SK-N-SH (cell line): ENCODE measurements around the gene RBM15B. TPM values are rescaled to one million over a fixed set of nuclear protein-coding genes. Genes with fewer than 3 reads are reported as not detected.
"Not testable (repeated sequence)": the region's sequence is repeated elsewhere in the genome, so short reads cannot be mapped to it uniquely, and the experiment has no call there.

Experiments used
- CTCF ChIA-PET: fragments of 300-600, 350-600 bp; formaldehyde crosslinking; extraction: SDS; loops from one replicate; lab custom pipeline; 2021; lab: Yijun Ruan, JAX
- POLR2A ChIA-PET: fragments of 350-600 bp; sonication (Branson Sonifier 250); formaldehyde crosslinking; extraction: SDS; loops from one replicate; lab custom pipeline; 2020; ENCODE audit warnings: antibody characterized with exemption, inconsistent platforms; lab: Yijun Ruan, JAX
- DNase-seq: peaks from one replicate; pipeline ENCODE4 v3.0.0; 2012
- H2AFZ ChIP-seq: fragments of 200-600 bp; sonication (generic); 2 replicates; pipeline ENCODE4 v1.8.1; 2016; ENCODE audit warnings: antibody characterized with exemption, mild to moderate bottlenecking, low read depth
- H3F3A ChIP-seq: fragments of 200-600 bp; sonication (generic); replicated peaks from 2 replicates; pipeline ENCODE3; 2016; ENCODE audit warnings: antibody characterized with exemption, mild to moderate bottlenecking; ENCODE audit not compliant: insufficient read depth
- H3K27ac ChIP-seq, 2 experiments: fragments of 200-500 bp in 1 of 2; fragments of 200-600 bp in 1 of 2; sonication (Bioruptor generic) in 1 of 2; sonication (generic), shearing (Covaris generic) in 1 of 2; 2 replicates each; pipeline versions ENCODE4 v1.5.1 to v1.6.1; 2014 to 2016; ENCODE audit warnings: low read depth in 2 of 2, inconsistent platforms in 1 of 2, low read length in 1 of 2, mild to moderate bottlenecking in 1 of 2, mixed read lengths in 1 of 2
- H3K27me3 ChIP-seq: fragments of 200-600 bp; sonication (generic), shearing (Covaris generic); 2 replicates; pipeline ENCODE4 v1.6.1; 2016; ENCODE audit warnings: mixed run types; ENCODE audit not compliant: insufficient read depth
- H3K36me3 ChIP-seq, 2 experiments: fragments of 200-500 bp in 1 of 2; fragments of 200-600 bp in 1 of 2; sonication (Bioruptor generic) in 1 of 2; sonication (generic) in 1 of 2; replicated peaks in 1 of 2; 2 replicates each; pipeline versions ENCODE3 to v1.5.1; 2014 to 2016; ENCODE audit warnings: low read length in 1 of 2, mild to moderate bottlenecking in 1 of 2; ENCODE audit not compliant: insufficient read depth in 2 of 2, control insufficient read depth in 1 of 2
- H3K4me1 ChIP-seq, 2 experiments: fragments of 200-500 bp in 1 of 2; fragments of 200-600 bp in 1 of 2; sonication (Bioruptor generic) in 1 of 2; sonication (generic), shearing (Covaris generic) in 1 of 2; 2 replicates each; pipeline versions ENCODE4 v1.5.1 to v1.6.1; 2014 to 2016; ENCODE audit warnings: low read depth in 1 of 2, low read length in 1 of 2, mixed run types in 1 of 2; ENCODE audit not compliant: insufficient read depth in 2 of 2, control insufficient read depth in 1 of 2
- H3K4me2 ChIP-seq: fragments of 200-600 bp; sonication (generic), shearing (Covaris generic); 2 replicates; pipeline ENCODE4 v1.6.1; 2017; ENCODE audit warnings: mixed run types
- H3K4me3 ChIP-seq, 2 experiments: fragments of 200-500 bp in 1 of 2; fragments of 200-600 bp in 1 of 2; sonication (Bioruptor generic) in 1 of 2; sonication (generic), shearing (Covaris generic) in 1 of 2; 2 replicates each; pipeline versions ENCODE4 v1.5.1 to v1.8.1; 2014 to 2016; ENCODE audit warnings: low read depth in 2 of 2, inconsistent platforms in 1 of 2, low read length in 1 of 2, mild to moderate bottlenecking in 1 of 2, mixed read lengths in 1 of 2, moderate library complexity in 1 of 2
- H3K79me2 ChIP-seq: fragments of 200-600 bp; sonication (generic); 2 replicates; pipeline ENCODE4 v1.8.1; 2017; ENCODE audit warnings: mild to moderate bottlenecking; ENCODE audit not compliant: insufficient read depth
- H3K9ac ChIP-seq: fragments of 200-600 bp; sonication (generic); 2 replicates; pipeline ENCODE4 v1.6.1; 2017; ENCODE audit warnings: mixed run types
- H3K9me2 ChIP-seq: fragments of 200-600 bp; sonication (generic); 2 replicates; pipeline ENCODE4 v1.6.1; 2017; ENCODE audit warnings: mixed run types
- H3K9me3 ChIP-seq: fragments of 200-600 bp; sonication (generic); 2 replicates; pipeline ENCODE4 v1.6.1; 2017; ENCODE audit warnings: mixed run types, mild to moderate bottlenecking, moderate library complexity
- H4K20me1 ChIP-seq: fragments of 200-600 bp; sonication (generic); 2 replicates; pipeline ENCODE4 v1.6.1; 2017; ENCODE audit warnings: mild to moderate bottlenecking, mixed run types; ENCODE audit not compliant: insufficient read depth
- EP300 ChIP-seq, 2 experiments: IDR thresholded peaks; 2 replicates each; pipeline versions ENCODE4 v1.4.0 to v1.6.1; 2012; ENCODE audit warnings: borderline replicate concordance in 1 of 2, low read depth in 1 of 2, low read length in 1 of 2
- FOSL2 ChIP-seq: IDR thresholded peaks from 2 replicates; pipeline ENCODE4 v1.4.0; 2012; ENCODE audit warnings: low read depth, mild to moderate bottlenecking, moderate library complexity, borderline replicate concordance
- FOXJ3 ChIP-seq: sonication (generic); formaldehyde crosslinking; IDR thresholded peaks from 2 replicates; pipeline ENCODE4 v1.5.1; 2020; ENCODE audit warnings: mild to moderate bottlenecking, missing genetic modification reagents
- GATA2 ChIP-seq: sonication (generic); formaldehyde crosslinking; IDR thresholded peaks from 2 replicates; pipeline ENCODE4 v1.5.0; 2020; ENCODE audit warnings: mild to moderate bottlenecking, missing genetic modification reagents
- IRF3 ChIP-seq: fragments of 150-350 bp; IDR thresholded peaks from 2 replicates; pipeline ENCODE4 v1.6.1; 2016; ENCODE audit warnings: mild to moderate bottlenecking, low read depth, low read length
- JUND ChIP-seq: IDR thresholded peaks from 2 replicates; pipeline ENCODE4 v1.4.0; 2012
- MEF2A ChIP-seq: IDR thresholded peaks from 2 replicates; pipeline ENCODE4 v1.4.0; 2012; ENCODE audit warnings: low read depth, borderline replicate concordance
- SMC3 ChIP-seq: IDR thresholded peaks from 2 replicates; pipeline ENCODE4 v1.6.1; 2012; ENCODE audit warnings: low read depth, low read length, improper control_type of control experiment
- WGBS: methylation state at CpG from one replicate; pipeline ENCODE4 v1.1.6; 2017; ENCODE audit warnings: low lambda C conversion rate; 5-methylcytosine and 5-hydroxymethylcytosine counted together
- polyA plus RNA-seq, 3 experiments: library from polyadenylated mRNA; depleted of rRNA; stranded (reverse); fragments of >200 nt; gene quantifications; 2 replicates each; pipeline ENCODE4 v1.2.3, GENCODE V29; 2012

Gene RBM15B
- polyA plus RNA-seq, 1 of the 3 experiments (the other 2 are of a cell fraction), result 17.0 TPM

- 95% methylated on average over 6 of the region's 6 CpGs for WGBS
- H3K9ac ChIP-seq, H3K27me3 ChIP-seq, H2AFZ ChIP-seq, H3K27ac ChIP-seq, H3K9me3 ChIP-seq, DNase-seq, H3K9me2 ChIP-seq: not testable (repeated sequence)
- Histone ChIP-seq H3K4me3 (peak overlapping the region in 1 of 2 experiments; percentile 84; a peak in 2 of 4 replicates), H3K4me2 (peak overlapping the region; percentile 91), H3F3A (peaks cover 36% of the 10 kb centered on the region), H3K36me3 (peaks cover 17 to 30% of the 10 kb centered on the region in 2 experiments), H3K79me2 (peaks cover 77% of the 10 kb centered on the region), H3K4me1 (peaks cover 23 to 52% of the 10 kb centered on the region in 2 experiments), H4K20me1 (peaks cover 13% of the 10 kb centered on the region)
- POLR2A ChIA-PET, result interaction anchor here (1.3 kb wide), 1 partner anchor 10 kb away, joined by 3 read pairs; no protein-coding TSS in a partner anchor
- CTCF ChIA-PET, result interaction anchor here (1.0 to 3.5 kb wide), 6 partner anchors 9 to 816 kb away, joined by 3 to 37 read pairs (median 4); no protein-coding TSS in a partner anchor
Observed at GRCh38 chr3:51387281-51387680, 3.8 kb upstream of the RBM15B start.

- no peak overlapping the region for H2AFZ ChIP-seq
- H3K4me1 ChIP-seq, result peaks cover 24 to 60% of the 10 kb centered on the region in 2 experiments
- H3F3A ChIP-seq, result peaks cover 36% of the 10 kb centered on the region
- H3K36me3 ChIP-seq, result peaks cover 28 to 42% of the 10 kb centered on the region in 2 experiments
- 0 out of 4 replicates have a peak overlapping the region, but pooled peaks of 1 of the 2 experiments have one; percentile 9 for H3K27ac ChIP-seq
- no peaks in the 10 kb centered on the region for H3K9me2 ChIP-seq
- no peak for DNase-seq
- H4K20me1 ChIP-seq, result peaks cover 25% of the 10 kb centered on the region
- no peak overlapping the region; a peak in 1 of 4 replicates for H3K4me3 ChIP-seq
- H3K79me2 ChIP-seq, result peaks cover 84% of the 10 kb centered on the region
- H3K9ac ChIP-seq, result no peak overlapping the region
- H3K27me3 ChIP-seq, result no peaks in the 10 kb centered on the region
- H3K9me3 ChIP-seq, result no peaks in the 10 kb centered on the region
- 55% methylated on average over 3 of the region's 6 CpGs for WGBS
- POLR2A ChIA-PET, result interaction anchor here (1.3 kb wide), 1 partner anchor 9 kb away, joined by 3 read pairs; no protein-coding TSS in a partner anchor
- CTCF ChIA-PET, result interaction anchor here (0.6 to 3.9 kb wide), 30 partner anchors 9 to 873 kb away, joined by 3 to 37 read pairs (median 4); partner anchors contain the start of genes CISH and DCAF1
- TF ChIP-seq FOXJ3 (no peak), EP300 (IDR thresholded peaks at IDR 0.05; ENCODE audit: borderline replicate concordance in 1 of 2, low read depth in 1 of 2, low read length in 1 of 2) (no peak), JUND (no peak), MEF2A (no peak), FOSL2 (no peak), IRF3 (no peak), SMC3 (peak; percentile 18; the same call in 1 of the 2 replicates), GATA2 (CRISPR knock-in tag) (no peak)
- peak overlapping the region; percentile 91; the same call in 1 of the 2 replicates for H3K4me2 ChIP-seq
Observed at GRCh38 chr3:51388286-51389029, 2.6 kb upstream of the RBM15B start.
